Spleen (tissue), 7 donors: ENCODE data around the gene OPN5.

Source experiments
- CTCF ChIP-seq, 11 experiments: fragments of 200-600 bp in 7 of 11; fragments of 450-650 bp in 4 of 11; sonication (generic) in 4 of 11; IDR thresholded peaks in 8 of 11; conservative IDR thresholded peaks in 3 of 11; 1 replicate in 7 of 11; 2 replicates in 4 of 11; pipeline versions ENCODE4 v1.4.0 to v1.8.0; 2016 to 2021; ENCODE audit warnings: antibody characterized with exemption in 11 of 11, inconsistent platforms in 4 of 11, mild to moderate bottlenecking in 1 of 11
- POLR2AphosphoS5 ChIP-seq, 3 donors: sonication (generic); formaldehyde crosslinking; IDR thresholded peaks; one replicate each; pipeline ENCODE4 v1.5.1; 2017; ENCODE audit warnings: antibody characterized with exemption in 3 of 3
- donor health status: DM: no; HTN: no; CAD: no; lungs with moderate emphysema.
- donor health status: DM: no; HTN: no; CAD: no.
- donor health status: DM: no; HTN: no; CAD: no.

GRCh38 chr6:47740714-47741113 is 41.1 kb upstream of the OPN5 start:
- no peak for TF ChIP-seq POLR2AphosphoS5 (IDR thresholded peaks at IDR 0.05)
- TF ChIP-seq CTCF (IDR thresholded peaks at IDR 0.05 in 8 of 11, conservative IDR thresholded peaks at IDR 0.05 in 3 of 11) = no peak
